ENCODE measurements around the gene CWC27. TPM values are rescaled to one million over a fixed set of nuclear protein-coding genes. Genes with fewer than 3 reads are reported as not detected.

CWC27 gene
- total and polyA plus RNA-seq, 9 of the 15 experiments (the other 6 are each of a cell fraction or from before 2014, with no cell fraction given), result 19.7 to 49.3 (median 38.3) TPM

GRCh38 chr5:64980176-64980575 is 211.4 kb downstream of the CWC27 start:
- DNase-seq (ENCODE audit: extremely low read depth in 1 of 4, low spot score in 3 of 4) (no peak), FAIRE-seq (no peak), ATAC-seq (no peak)
- intact Hi-C loops (cut with micrococcal nuclease) (no loop called here), in situ Hi-C loops (cut with MboI) (no loop called here)
- no peak for TF ChIP-seq TAF1 (IDR thresholded peaks at IDR 0.05; ENCODE audit: control insufficient read depth, extremely low read depth, insufficient read depth, low read length, severe bottlenecking)
- no peak for TF ChIP-seq RBBP5 (IDR thresholded peaks at IDR 0.05; ENCODE audit: borderline replicate concordance, insufficient read depth, low read length, poor library complexity, severe bottlenecking)
- no peak for TF ChIP-seq ZNF583 (CRISPR knock-in tag; IDR thresholded peaks at IDR 0.05)
- no peak for TF ChIP-seq RAD21 (CRISPR knock-in tag; conservative IDR thresholded peaks at IDR 0.05 in 1 of 2, IDR thresholded peaks at IDR 0.05 in 1 of 2)
- no peak for TF ChIP-seq ZNF232 (CRISPR knock-in tag; IDR thresholded peaks at IDR 0.05)
- TF ChIP-seq MEF2D (tag; conservative IDR thresholded peaks at IDR 0.05; ENCODE audit: low read depth), result no peak
- TF ChIP-seq IRF2 (CRISPR knock-in tag; IDR thresholded peaks at IDR 0.05), result no peak
- no peak for TF ChIP-seq MBD2 (IDR thresholded peaks at IDR 0.05; ENCODE audit: borderline replicate concordance, low read depth)
- Histone ChIP-seq H2AFZ (ENCODE audit: low read depth, low read length) (no peak overlapping the region), H3K4me1 (replicated peaks in 1 of 2; ENCODE audit: control insufficient read depth in 2 of 2, insufficient read depth in 2 of 2, low read length in 2 of 2) (no peaks in the 10 kb centered on the region), H3K9ac (ENCODE audit: insufficient read depth in 1 of 2, low read depth in 2 of 2, low read length in 2 of 2) (no peak overlapping the region), H4K20me1 (replicated peaks; ENCODE audit: control insufficient read depth, insufficient read depth, low read length) (no peaks in the 10 kb centered on the region), H3K27me3 (ENCODE audit: control insufficient read depth in 2 of 2, insufficient read depth in 2 of 2, low read length in 2 of 2) (no peaks in the 10 kb centered on the region), H3K4me2 (ENCODE audit: insufficient read depth, low read length) (no peak overlapping the region), H3K4me3 (no peak overlapping the region), H3K79me2 (ENCODE audit: control insufficient read depth, insufficient read depth, low read length) (no peaks in the 10 kb centered on the region), H3K9me1 (ENCODE audit: control insufficient read depth, insufficient read depth, low read length) (no peaks in the 10 kb centered on the region), H3K36me3 (ENCODE audit: control insufficient read depth, insufficient read depth, low read length) (no peaks in the 10 kb centered on the region; the same call in 2 of the 3 replicates), H3K27ac (ENCODE audit: extremely low read depth, low read depth, low read length) (no peak overlapping the region), H3K9me3 (replicated peaks; ENCODE audit: control insufficient read depth, insufficient read depth, low read depth, low read length) (no peaks in the 10 kb centered on the region)
- ChIA-PET POLR2A (interaction anchor here (1.6 kb wide), 1 partner anchor 55 kb away, joined by 5 read pairs; no protein-coding TSS in a partner anchor), CTCF (ENCODE audit: low intra/inter-chr PET ratio) (no interaction called here)
- BruUV-seq (replicated peaks), result no TSS peak
- 86% methylated on average over 2 of the region's 2 CpGs for WGBS (ENCODE audit: insufficient coverage, low coverage, missing lambda C conversion rate)

Data from K562 (cell line).